Vagina (tissue), 2 donors: ENCODE measurements around the gene CRLF2.

Source experiments
- POLR2A ChIP-seq, 2 donors: fragments of 450-650 bp; IDR thresholded peaks; one replicate each; pipeline ENCODE4 v1.6.1; 2017; ENCODE audit warnings: antibody characterized with exemption in 2 of 2, mild to moderate bottlenecking in 2 of 2, moderate library complexity in 2 of 2
- POLR2AphosphoS5 ChIP-seq, 2 donors: sonication (generic); formaldehyde crosslinking; IDR thresholded peaks; one replicate each; pipeline ENCODE4 v1.9.0; 2017; ENCODE audit warnings: antibody characterized with exemption in 2 of 2, mild to moderate bottlenecking in 2 of 2, low read depth in 1 of 2; ENCODE audit not compliant: insufficient read depth in 1 of 2
- TF ChIP-seq, protein P1 (sequence below), 3 experiments: fragments of 450-650 bp in 2 of 3; fragments of 200-600 bp in 1 of 3; sonication (generic) in 1 of 3; IDR thresholded peaks; one replicate each; pipeline ENCODE4 v1.5.1; 2017 to 2019; ENCODE audit warnings: antibody characterized with exemption in 3 of 3, mild to moderate bottlenecking in 2 of 3, moderate library complexity in 2 of 3

DNA sequence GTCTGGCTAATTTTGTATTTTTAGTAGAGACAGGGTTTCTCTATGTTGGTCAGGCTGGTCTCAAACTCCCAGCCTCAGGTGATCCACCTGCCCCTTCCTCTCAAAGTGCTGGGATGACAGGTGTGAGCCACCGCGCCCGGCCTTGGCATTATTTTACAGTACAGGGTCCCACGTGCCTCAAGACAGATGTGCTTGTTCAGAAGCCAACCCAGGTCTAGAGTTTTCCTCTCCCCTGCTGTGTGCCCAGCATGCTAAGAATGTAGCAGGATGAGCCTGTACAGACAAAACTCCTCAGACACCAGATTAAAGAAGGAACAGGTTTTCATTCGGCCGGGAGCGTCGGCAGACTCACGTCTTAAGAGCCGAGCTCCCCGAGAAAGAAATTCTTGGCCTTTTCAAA, 42.2 kb downstream of the CRLF2 start:
- TF ChIP-seq, protein P1, sequence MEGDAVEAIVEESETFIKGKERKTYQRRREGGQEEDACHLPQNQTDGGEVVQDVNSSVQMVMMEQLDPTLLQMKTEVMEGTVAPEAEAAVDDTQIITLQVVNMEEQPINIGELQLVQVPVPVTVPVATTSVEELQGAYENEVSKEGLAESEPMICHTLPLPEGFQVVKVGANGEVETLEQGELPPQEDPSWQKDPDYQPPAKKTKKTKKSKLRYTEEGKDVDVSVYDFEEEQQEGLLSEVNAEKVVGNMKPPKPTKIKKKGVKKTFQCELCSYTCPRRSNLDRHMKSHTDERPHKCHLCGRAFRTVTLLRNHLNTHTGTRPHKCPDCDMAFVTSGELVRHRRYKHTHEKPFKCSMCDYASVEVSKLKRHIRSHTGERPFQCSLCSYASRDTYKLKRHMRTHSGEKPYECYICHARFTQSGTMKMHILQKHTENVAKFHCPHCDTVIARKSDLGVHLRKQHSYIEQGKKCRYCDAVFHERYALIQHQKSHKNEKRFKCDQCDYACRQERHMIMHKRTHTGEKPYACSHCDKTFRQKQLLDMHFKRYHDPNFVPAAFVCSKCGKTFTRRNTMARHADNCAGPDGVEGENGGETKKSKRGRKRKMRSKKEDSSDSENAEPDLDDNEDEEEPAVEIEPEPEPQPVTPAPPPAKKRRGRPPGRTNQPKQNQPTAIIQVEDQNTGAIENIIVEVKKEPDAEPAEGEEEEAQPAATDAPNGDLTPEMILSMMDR (IDR thresholded peaks at IDR 0.05) = no peak
- TF ChIP-seq POLR2A (IDR thresholded peaks at IDR 0.05) = no peak
- no peak for TF ChIP-seq POLR2AphosphoS5 (IDR thresholded peaks at IDR 0.05; ENCODE audit: insufficient read depth in 1 of 2, low read depth in 1 of 2)
